GM10248 (cell line): ENCODE measurements around the gene ZNF527.
"Not testable (repeated sequence)": the region's sequence is repeated elsewhere in the genome, so short reads cannot be mapped to it uniquely, and the experiment has no call there.

ENCODE experiments used
- CTCF ChIA-PET: fragments of 300-600 bp; sonication (Branson Sonifier 250); formaldehyde crosslinking; extraction: SDS; loops from one replicate; lab custom pipeline; 2021; ENCODE audit warnings: antibody characterized with exemption; lab: Yijun Ruan, JAX
- POLR2A ChIA-PET: fragments of 350-650 bp; sonication (Branson Sonifier 250); formaldehyde crosslinking; extraction: SDS; loops from one replicate; lab custom pipeline; 2020; ENCODE audit warnings: antibody characterized with exemption; lab: Yijun Ruan, JAX
- DNase-seq: peaks from one replicate; pipeline ENCODE4 v3.0.0; 2012; ENCODE audit errors: extremely low spot score
- TF ChIP-seq, protein P1 (sequence below): IDR thresholded peaks from 2 replicates; pipeline ENCODE4 v1.5.1; 2012; ENCODE audit warnings: mild to moderate bottlenecking, low read depth; ENCODE audit errors: extremely low read depth, missing control alignments, control extremely low read depth

The ZNF527 gene

DNA sequence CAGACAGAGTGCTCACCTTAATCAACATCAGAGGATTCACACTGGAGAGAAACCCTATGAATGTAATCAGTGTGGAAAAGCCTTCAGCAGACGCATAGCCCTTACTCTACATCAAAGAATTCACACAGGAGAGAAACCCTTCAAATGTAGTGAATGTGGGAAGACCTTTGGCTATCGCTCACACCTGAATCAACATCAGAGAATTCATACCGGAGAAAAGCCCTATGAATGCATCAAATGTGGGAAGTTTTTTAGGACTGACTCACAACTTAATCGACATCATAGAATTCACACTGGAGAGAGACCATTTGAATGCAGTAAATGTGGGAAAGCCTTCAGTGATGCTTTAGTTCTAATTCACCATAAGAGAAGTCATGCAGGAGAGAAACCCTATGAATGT, 18.3 kb downstream of the ZNF527 start:
- TF ChIP-seq, protein P1, sequence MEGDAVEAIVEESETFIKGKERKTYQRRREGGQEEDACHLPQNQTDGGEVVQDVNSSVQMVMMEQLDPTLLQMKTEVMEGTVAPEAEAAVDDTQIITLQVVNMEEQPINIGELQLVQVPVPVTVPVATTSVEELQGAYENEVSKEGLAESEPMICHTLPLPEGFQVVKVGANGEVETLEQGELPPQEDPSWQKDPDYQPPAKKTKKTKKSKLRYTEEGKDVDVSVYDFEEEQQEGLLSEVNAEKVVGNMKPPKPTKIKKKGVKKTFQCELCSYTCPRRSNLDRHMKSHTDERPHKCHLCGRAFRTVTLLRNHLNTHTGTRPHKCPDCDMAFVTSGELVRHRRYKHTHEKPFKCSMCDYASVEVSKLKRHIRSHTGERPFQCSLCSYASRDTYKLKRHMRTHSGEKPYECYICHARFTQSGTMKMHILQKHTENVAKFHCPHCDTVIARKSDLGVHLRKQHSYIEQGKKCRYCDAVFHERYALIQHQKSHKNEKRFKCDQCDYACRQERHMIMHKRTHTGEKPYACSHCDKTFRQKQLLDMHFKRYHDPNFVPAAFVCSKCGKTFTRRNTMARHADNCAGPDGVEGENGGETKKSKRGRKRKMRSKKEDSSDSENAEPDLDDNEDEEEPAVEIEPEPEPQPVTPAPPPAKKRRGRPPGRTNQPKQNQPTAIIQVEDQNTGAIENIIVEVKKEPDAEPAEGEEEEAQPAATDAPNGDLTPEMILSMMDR = no peak
- CTCF ChIA-PET = no interaction called here
- POLR2A ChIA-PET = no interaction called here
- DNase-seq = no peak

DNA sequence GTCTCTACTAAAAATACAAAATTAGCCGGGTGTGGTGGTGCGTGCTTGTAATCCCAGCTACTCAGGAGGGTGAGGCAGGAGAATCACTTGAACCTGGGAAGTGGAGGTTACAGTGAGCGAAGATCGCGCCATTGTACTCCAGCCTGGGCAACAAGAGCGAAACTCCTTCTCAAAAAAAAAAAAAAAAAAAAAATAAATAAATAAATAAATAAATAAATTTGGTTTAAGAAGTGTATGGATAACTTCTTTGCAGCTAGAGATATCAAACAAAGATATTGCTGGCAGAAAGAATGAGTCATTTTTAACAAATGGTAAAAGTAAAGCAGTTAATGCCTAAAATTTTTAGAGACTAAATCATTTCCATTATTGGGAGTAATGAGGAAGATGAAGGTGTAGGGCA, 20.5 kb downstream of the ZNF527 start:
- CTCF ChIA-PET, POLR2A ChIA-PET, DNase-seq: not testable (repeated sequence)

DNA sequence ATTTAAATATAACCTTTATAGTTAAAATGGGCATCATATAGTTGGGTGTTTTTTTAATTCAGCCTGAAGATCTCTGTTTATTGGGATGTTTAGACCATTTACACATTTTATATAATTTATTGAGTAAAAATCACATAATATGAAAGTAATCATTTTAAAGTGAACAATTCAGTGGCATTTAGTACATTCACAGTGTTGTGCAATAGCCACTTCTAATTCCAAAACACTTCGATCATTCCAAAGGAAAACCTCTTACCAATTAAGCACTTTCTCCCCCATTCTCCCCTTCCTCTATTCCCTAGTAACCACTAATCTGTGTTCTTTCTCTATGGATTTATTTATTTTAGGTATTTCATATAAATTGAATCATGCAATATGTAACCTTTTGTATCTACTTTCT, 30.2 kb downstream of the ZNF527 start:
- ChIA-PET CTCF (no interaction called here), POLR2A (no interaction called here)
- TF ChIP-seq, protein P1 = no peak
- no peak for DNase-seq

DNA sequence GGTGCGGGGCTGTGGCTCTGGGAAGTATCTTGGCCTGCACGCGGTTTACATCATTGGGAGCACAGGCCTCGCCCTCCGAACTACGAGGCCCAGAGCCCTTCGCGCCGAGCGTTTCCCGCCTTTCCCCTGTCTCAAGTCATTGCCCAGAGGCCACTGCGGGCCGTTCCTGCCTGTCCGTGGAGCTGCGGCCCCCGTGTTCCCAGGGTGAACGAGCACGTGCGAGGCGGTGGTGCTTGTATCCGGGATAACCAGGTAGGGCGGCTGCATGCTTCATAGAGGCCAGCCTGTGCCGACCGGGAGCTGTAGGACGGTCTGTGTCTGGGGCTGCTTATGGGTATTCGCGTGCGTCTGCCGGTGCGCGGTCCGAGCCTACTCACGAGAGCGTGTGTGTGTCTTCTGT, 32.5 kb downstream of the ZNF527 start:
- ChIA-PET POLR2A (interaction anchor here (0.5 kb wide), 1 partner anchor 492 kb away, joined by 3 read pairs; no protein-coding TSS in a partner anchor), CTCF (no interaction called here)
- DNase-seq = no peak

DNA sequence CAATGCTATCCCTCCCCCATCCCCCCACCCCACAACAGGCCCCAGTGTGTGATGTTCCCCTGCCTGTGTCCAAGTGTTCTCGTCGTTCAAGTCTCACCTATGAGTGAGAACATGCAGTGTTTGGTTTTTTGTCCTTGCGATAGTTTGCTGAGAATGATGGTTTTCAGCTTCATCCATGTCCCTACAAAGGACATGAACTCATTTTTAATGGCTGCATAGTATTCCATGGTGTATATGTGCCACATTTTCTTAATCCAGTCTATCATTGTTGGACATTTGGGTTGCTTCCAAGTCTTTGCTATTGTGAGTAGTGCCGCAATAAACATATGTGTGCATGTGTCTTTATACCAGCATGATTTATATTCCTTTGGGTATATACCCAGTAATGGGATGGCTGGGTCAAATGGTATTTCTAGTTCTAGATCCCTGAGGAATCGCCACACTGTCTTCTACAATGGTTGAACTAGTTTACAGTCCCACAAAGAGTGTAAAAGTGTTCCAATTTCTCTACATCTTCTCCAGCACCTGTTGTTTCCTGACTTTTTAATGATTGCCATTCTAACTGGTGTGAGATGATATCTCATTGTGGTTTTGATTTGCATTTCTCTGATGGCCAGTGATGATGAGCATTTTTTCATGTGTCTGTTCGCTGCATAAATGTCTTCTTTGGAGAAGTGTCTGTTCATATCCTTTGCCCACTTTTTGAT, 35.4 kb downstream of the ZNF527 start:
- POLR2A ChIA-PET, DNase-seq, CTCF ChIA-PET: not testable (repeated sequence)

More for the DNA sequence above, 32.5 kb downstream of the ZNF527 start:
- TF ChIP-seq, protein P1 = no peak

DNA sequence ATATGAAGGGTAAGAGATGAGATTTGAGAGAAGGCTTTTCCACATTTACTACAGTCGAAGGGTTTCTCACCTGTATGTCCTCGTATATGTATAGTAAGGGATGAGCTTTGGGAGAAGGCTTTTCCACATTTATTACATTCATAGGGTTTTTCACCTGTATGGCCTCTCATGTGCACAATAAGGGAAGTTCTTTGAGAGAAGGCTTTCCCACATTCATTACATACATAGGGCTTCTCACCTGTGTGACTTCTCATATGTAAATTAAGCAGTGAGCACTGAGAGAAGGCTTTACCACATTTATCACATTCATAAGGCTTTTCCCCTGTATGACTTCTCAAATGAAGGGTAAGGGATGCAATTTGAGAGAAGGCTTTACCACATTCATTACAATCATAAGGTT, 41.8 kb downstream of the ZNF527 start:
- DNase-seq = no peak
- POLR2A ChIA-PET = no interaction called here
- CTCF ChIA-PET = no interaction called here
- TF ChIP-seq, protein P1 = no peak

DNA sequence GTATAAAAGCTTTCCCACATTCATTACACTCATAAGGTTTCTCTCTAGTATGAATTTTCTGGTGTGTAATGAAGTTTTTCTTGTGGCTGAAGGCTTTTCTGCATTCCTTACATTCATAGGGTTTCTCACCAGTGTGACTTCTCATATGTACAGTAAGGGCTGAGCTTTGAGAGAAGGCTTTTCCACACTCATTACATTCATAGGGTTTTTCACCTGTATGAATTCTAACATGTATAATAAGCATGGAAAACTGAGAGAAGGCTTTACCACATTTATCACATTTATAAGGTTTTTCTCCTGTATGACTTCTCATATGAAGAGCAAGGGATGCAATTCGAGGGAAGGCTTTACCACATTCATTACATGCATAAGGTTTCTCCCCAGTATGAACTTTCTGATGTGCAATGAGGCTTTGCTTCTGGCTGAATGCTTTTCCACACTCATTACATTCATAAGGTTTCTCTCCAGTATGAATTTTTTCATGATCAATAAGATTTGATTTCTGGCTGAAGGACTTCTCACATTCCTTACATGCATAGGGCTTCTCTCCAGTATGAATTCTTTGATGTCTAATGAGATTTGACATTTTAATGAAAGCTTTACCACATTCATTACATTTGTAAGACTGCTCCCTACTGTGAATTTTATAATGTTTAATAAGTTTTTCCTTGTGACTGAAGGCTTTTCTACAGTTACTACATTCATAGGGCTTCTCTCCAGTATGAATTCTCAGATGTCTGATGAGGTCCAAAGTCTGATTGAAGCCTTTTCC, 42.6 kb downstream of the ZNF527 start:
- CTCF ChIA-PET = no interaction called here
- TF ChIP-seq, protein P1 = no peak

More for the DNA sequence above, 42.6 kb downstream of the ZNF527 start:
- DNase-seq = no peak
- POLR2A ChIA-PET = no interaction called here
